GM23248 (cell line): ENCODE measurements around the gene C1orf174. TPM values are rescaled to one million over a fixed set of nuclear protein-coding genes. Genes with fewer than 3 reads are reported as not detected.

Source experiments
- DNase-seq: peaks from one replicate; pipeline ENCODE4 v3.0.0-alpha.2; 2015
- H2AFZ ChIP-seq: fragments of 200-600 bp; sonication (generic); 2 replicates; pipeline ENCODE4 v1.6.1; 2016; ENCODE audit warnings: antibody characterized with exemption
- H3F3A ChIP-seq: fragments of 200-600 bp; sonication (generic); 2 replicates; pipeline ENCODE4 v1.6.1; 2016; ENCODE audit warnings: mild to moderate bottlenecking, antibody characterized with exemption, mixed run types; ENCODE audit not compliant: insufficient read depth
- H3K27ac ChIP-seq: fragments of 200-600 bp; sonication (generic); 2 replicates; pipeline ENCODE4 v1.5.1; 2016; ENCODE audit warnings: mild to moderate bottlenecking
- H3K27me3 ChIP-seq: fragments of 200-600 bp; sonication (generic); replicated peaks from 2 replicates; pipeline ENCODE4 v1.6.1; 2016; ENCODE audit warnings: mild to moderate bottlenecking; ENCODE audit not compliant: insufficient read depth
- H3K36me3 ChIP-seq: fragments of 200-600 bp; sonication (generic); 2 replicates; pipeline ENCODE4 v1.6.1; 2016; ENCODE audit warnings: low read depth, mild to moderate bottlenecking
- H3K4me1 ChIP-seq: fragments of 200-600 bp; sonication (generic); 2 replicates; pipeline ENCODE4 v1.6.1; 2016; ENCODE audit warnings: mild to moderate bottlenecking; ENCODE audit not compliant: insufficient read depth
- H3K4me2 ChIP-seq: fragments of 200-600 bp; sonication (generic); one replicate; pipeline ENCODE4 v1.6.1; 2016; ENCODE audit warnings: mild to moderate bottlenecking; ENCODE audit not compliant: unreplicated experiment
- H3K4me3 ChIP-seq: fragments of 200-600 bp; sonication (generic); 2 replicates; pipeline ENCODE4 v1.5.1; 2016; ENCODE audit warnings: mild to moderate bottlenecking
- H3K79me2 ChIP-seq: fragments of 200-600 bp; sonication (generic); 2 replicates; pipeline ENCODE4 v1.6.1; 2016; ENCODE audit warnings: mild to moderate bottlenecking; ENCODE audit not compliant: insufficient read depth
- H3K9ac ChIP-seq: fragments of 200-600 bp; sonication (generic); 2 replicates; pipeline ENCODE4 v1.6.1; 2016; ENCODE audit warnings: mild to moderate bottlenecking
- H3K9me2 ChIP-seq: fragments of 200-600 bp; sonication (generic); 2 replicates; pipeline ENCODE4 v1.6.1; 2016; ENCODE audit warnings: mixed run types, mild to moderate bottlenecking, moderate library complexity; ENCODE audit not compliant: insufficient read depth
- H3K9me3 ChIP-seq: fragments of 200-600 bp; sonication (generic); one replicate; pipeline ENCODE4 v1.6.1; 2017; ENCODE audit warnings: low read depth
- H4K20me1 ChIP-seq: fragments of 200-600 bp; sonication (generic); 2 replicates; pipeline ENCODE4 v1.6.0; 2016; ENCODE audit not compliant: insufficient read depth
- EZH2 ChIP-seq: fragments of 200-600 bp; sonication (generic); IDR thresholded peaks from 2 replicates; pipeline ENCODE4 v1.6.1; 2018; ENCODE audit warnings: antibody characterized with exemption, mild to moderate bottlenecking; ENCODE audit not compliant: insufficient read depth, poor library complexity, severe bottlenecking
- EZH2phosphoT487 ChIP-seq: fragments of 200-600 bp; sonication (generic); IDR thresholded peaks from 2 replicates; pipeline ENCODE4 v1.6.1; 2018; ENCODE audit warnings: antibody characterized with exemption, moderate library complexity, mild to moderate bottlenecking, low read depth; ENCODE audit not compliant: insufficient read depth
- WGBS, 2 experiments: methylation state at CpG; one replicate each; pipeline ENCODE4 v1.1.6; 2015 to 2017; ENCODE audit warnings: low lambda C conversion rate in 2 of 2, low coverage in 1 of 2; ENCODE audit errors: missing lambda C conversion rate in 2 of 2; 5-methylcytosine and 5-hydroxymethylcytosine counted together
- in situ Hi-C: fragments of 300-500 bp; cut with MboI; formaldehyde crosslinking; loops from 2 replicates; pipeline ENCODE4 v1.15.0; 2020
- polyA plus RNA-seq: library from polyadenylated mRNA; unstranded; fragments of >200 nt; fragmentation: Nextera tagmentation; extraction: Ambion mirVana; gene quantifications from 2 replicates; pipeline ENCODE4 v1.2.1, GENCODE V29; 2016
- total RNA-seq: library from RNA; depleted of rRNA; stranded (reverse); fragments of >200 nt; shearing (Covaris generic); gene quantifications from 2 replicates; pipeline ENCODE4 v1.2.3, GENCODE V29; 2014; rRNA removed

Gene C1orf174
- total RNA-seq (18.5 and 33.2 TPM in 2 replicates), polyA plus RNA-seq (35.9 and 36.9 TPM in 2 replicates)

DNA sequence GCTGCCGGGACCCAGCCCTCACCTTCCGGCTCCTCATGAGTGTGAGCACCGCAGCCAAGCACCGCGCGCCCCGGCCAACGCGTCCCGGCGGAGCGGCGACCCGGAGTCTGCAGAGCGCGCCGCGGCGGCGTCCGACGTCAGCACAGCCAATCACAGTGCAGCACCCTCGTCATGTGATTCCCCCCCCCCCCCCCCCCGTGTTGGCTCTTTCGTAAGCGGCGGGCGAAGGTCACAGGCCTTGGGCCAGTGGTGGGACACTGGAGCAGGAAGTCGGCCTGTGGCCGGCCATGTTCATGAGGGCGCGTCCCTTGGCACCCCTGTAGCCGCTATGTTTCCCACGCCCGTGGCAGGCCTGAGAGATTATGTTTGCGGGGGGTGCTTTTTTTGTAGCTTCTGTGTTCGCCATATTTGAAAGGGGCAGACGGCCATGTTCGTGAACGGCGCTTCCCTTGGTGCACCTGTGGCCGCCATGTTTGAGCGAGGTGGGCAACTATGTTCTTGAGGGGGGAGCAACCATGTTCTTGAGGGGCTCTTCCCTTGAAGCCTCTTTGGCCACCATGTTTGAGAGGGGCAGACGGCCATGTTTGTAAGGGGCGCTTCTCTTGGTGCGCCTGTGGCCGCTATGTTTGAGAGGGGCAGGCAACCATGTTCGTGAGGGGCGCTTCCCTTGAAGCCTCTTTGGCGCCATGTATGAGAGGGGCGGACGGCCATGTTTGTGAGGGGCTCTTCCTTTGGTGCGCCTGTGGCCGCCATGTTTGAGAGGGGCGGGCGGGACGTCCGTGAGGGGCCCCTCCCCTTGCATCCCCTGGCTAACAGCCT is at the start of gene C1orf174:
TSS of gene C1orf174 (minus strand) at position 123 of the 819 bp plus-strand sequence. CDS start at position 37, 86 bp downstream.
- H3K4me3 ChIP-seq = peak within 1 kb of the TSS; percentile 90
- peak within 1 kb of the TSS; percentile 96 for H3K9ac ChIP-seq
- H3K4me1 ChIP-seq = peaks cover 7% of the 10 kb centered on the region; the same call in 1 of the 2 replicates
- TF ChIP-seq EZH2phosphoT487 (no peak), EZH2 (no peak)
- in situ Hi-C loops = loop anchor here (25.0 kb wide), 1 partner anchor 2012 kb away; no protein-coding TSS in a partner anchor
- 0 to 2% methylated on average over 45 to 49 of the region's 58 CpGs for WGBS, 2 experiments
- H3K4me2 ChIP-seq = peak within 1 kb of the TSS; percentile 91
- no peaks in the 10 kb centered on the region for H4K20me1 ChIP-seq
- H2AFZ ChIP-seq = peak within 1 kb of the TSS; percentile 90
- H3F3A ChIP-seq = peaks cover 4% of the 10 kb centered on the region; the same call in 1 of the 2 replicates
- H3K9me2 ChIP-seq = no peaks in the 10 kb centered on the region
- H3K36me3 ChIP-seq = no peaks in the 10 kb centered on the region
- no peaks in the 10 kb centered on the region for H3K27me3 ChIP-seq
- peak; percentile 99 for DNase-seq
- H3K79me2 ChIP-seq = peaks cover 47% of the 10 kb centered on the region
- no peaks in the 10 kb centered on the region for H3K9me3 ChIP-seq
- peak within 1 kb of the TSS; percentile 93 for H3K27ac ChIP-seq

- no peak for TF ChIP-seq EZH2phosphoT487
- no peak for TF ChIP-seq EZH2
- Histone ChIP-seq H2AFZ (no peak overlapping the region), H3K27ac (no peak overlapping the region), H3K9me3 (no peaks in the 10 kb centered on the region), H3K36me3 (no peaks in the 10 kb centered on the region), H3K4me3 (no peak overlapping the region), H3K9me2 (no peaks in the 10 kb centered on the region), H3K9ac (no peak overlapping the region), H3K27me3 (no peaks in the 10 kb centered on the region), H4K20me1 (no peaks in the 10 kb centered on the region), H3F3A (no peaks in the 10 kb centered on the region), H3K4me1 (no peaks in the 10 kb centered on the region), H3K79me2 (no peaks in the 10 kb centered on the region), H3K4me2 (no peak overlapping the region)
- WGBS, 2 experiments = 14 to 27% methylated on average over 9 of the region's 9 CpGs
- in situ Hi-C loops = no loop called here
- DNase-seq = no peak
These were observed 48.3 kb upstream of the C1orf174 start for GRCh38 chr1:3948344-3948743.

DNA sequence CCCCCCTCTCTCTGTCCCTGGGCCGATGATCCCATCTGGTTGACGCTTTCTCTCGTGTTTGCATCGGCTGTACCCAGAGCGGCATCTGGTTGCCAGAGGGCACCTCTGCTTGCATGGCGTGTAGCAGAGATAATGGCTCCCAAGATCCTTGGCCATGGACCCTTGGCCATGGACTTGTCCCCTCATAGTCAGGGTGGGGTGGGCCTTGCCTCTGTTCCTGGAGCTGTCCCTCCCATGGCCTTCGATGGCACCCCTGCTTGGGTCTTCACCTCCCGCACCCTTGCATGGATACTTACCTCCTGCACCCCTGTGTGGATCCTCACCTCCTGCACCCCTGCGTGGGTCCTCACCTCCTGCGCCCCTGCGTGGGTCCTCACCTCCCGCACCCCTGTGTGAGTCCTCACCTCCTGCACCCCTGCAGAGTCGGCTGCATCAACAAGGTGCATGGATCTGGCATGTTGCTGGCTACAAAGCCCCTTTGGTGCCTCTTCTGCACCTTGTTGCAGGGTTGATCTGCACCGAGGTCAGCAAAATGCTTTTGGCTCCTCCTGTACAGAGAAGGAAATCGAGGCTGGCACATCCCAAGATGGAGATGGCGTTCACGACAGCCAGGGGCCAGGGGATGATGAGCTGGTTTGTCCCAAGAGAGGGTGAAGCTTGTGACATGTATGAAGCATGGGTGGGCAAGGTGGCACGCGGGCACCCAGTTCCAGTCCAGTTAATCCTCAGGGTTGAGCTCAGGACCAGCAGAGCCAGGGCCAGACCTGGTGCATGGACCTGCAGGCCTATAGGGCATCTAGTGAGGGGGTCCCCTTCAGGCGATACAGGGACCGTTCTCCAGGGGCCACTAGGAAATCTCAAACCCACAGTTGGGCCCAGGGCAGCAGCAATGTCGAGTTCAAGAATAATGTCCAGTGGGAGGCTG is 46.1 kb upstream of the C1orf174 start:
- 46 to 50% methylated on average over 22 of the region's 22 CpGs for WGBS, 2 experiments
- no peak overlapping the region for H3K27ac ChIP-seq
- H3K4me1 ChIP-seq = no peaks in the 10 kb centered on the region
- no peaks in the 10 kb centered on the region for H3K79me2 ChIP-seq
- H4K20me1 ChIP-seq = no peaks in the 10 kb centered on the region
- H3K4me3 ChIP-seq = no peak overlapping the region
- in situ Hi-C loops = no loop called here
- TF ChIP-seq EZH2 (no peak), EZH2phosphoT487 (no peak)
- H3K27me3 ChIP-seq = no peaks in the 10 kb centered on the region
- H3F3A ChIP-seq = no peaks in the 10 kb centered on the region
- no peak overlapping the region for H2AFZ ChIP-seq
- DNase-seq = no peak
- no peaks in the 10 kb centered on the region for H3K9me2 ChIP-seq
- H3K4me2 ChIP-seq = no peak overlapping the region
- no peak overlapping the region for H3K9ac ChIP-seq
- H3K9me3 ChIP-seq = no peaks in the 10 kb centered on the region
- no peaks in the 10 kb centered on the region for H3K36me3 ChIP-seq

- TF ChIP-seq EZH2 = no peak
- TF ChIP-seq EZH2phosphoT487 = no peak
- no peaks in the 10 kb centered on the region for H3K9me3 ChIP-seq
- in situ Hi-C loops = no loop called here
These were observed 45.1 kb upstream of the C1orf174 start for GRCh38 chr1:3945222-3945621.

More at GRCh38 chr1:3945222-3945621, 45.1 kb upstream of the C1orf174 start:
- Histone ChIP-seq H3K9me2 (no peaks in the 10 kb centered on the region), H3K4me2 (no peak overlapping the region), H3K27me3 (no peaks in the 10 kb centered on the region), H3K36me3 (no peaks in the 10 kb centered on the region), H4K20me1 (no peaks in the 10 kb centered on the region), H3K4me3 (no peak overlapping the region), H3K9ac (no peak overlapping the region), H3K27ac (no peak overlapping the region), H2AFZ (no peak overlapping the region), H3F3A (no peaks in the 10 kb centered on the region), H3K4me1 (no peaks in the 10 kb centered on the region), H3K79me2 (no peaks in the 10 kb centered on the region)
- WGBS, 2 experiments = 60 to 68% methylated on average over 10 to 12 of the region's 12 CpGs
- DNase-seq = no peak
